GM12878 (cell line): Measurements from ENCODE around the gene POMP. TPM values are rescaled to one million over a fixed set of nuclear protein-coding genes. Genes with fewer than 3 reads are reported as not detected.

Source experiments
- ATAC-seq: fragments of 200-7000 bp; cut with Tn5 transposase; 3 replicates; pipeline ENCODE4 v1.9.1; 2020; ENCODE audit warnings: mild to moderate bottlenecking, moderate library complexity
- BruUV-seq: library from RNA; stranded (reverse); fragments of 400-500 nt; replicated peaks from 2 replicates; lab custom pipeline; 2021; lab: Mats Ljungman, UMichigan
- CTCF ChIA-PET: fragments of 300-600 bp; sonication (Branson Sonifier 250); formaldehyde crosslinking; extraction: SDS; loops from one replicate; lab custom pipeline; 2021; ENCODE audit warnings: inconsistent platforms; lab: Yijun Ruan, JAX
- POLR2A ChIA-PET: fragments of 350-600 bp; formaldehyde crosslinking; extraction: SDS; loops from one replicate; lab custom pipeline; 2021; ENCODE audit warnings: inconsistent platforms; lab: Charles Lee
- RAD21 ChIA-PET: fragments of 300-600 bp; sonication (Branson Sonifier 250); formaldehyde crosslinking; loops from one replicate; lab custom pipeline; 2023; ENCODE audit warnings: antibody characterized with exemption; ENCODE audit not compliant: unreplicated experiment; lab: Charles Lee
- SMC1A ChIA-PET: fragments of 300-600 bp; sonication (Branson Sonifier 250); formaldehyde crosslinking; loops from one replicate; lab custom pipeline; 2023; ENCODE audit not compliant: unreplicated experiment, uncharacterized antibody; lab: Charles Lee
- DNase-seq: peaks from one replicate; pipeline ENCODE4 v3.0.0-alpha.2; 2011; ENCODE audit warnings: low read depth, low spot score
- FAIRE-seq: peaks from 3 replicates; lab custom pipeline; 2011; peaks lifted over from hg19 to GRCh38; lab: Jason Lieb, UNC
- H2AFZ ChIP-seq: 2 replicates; pipeline ENCODE4 v1.6.0; 2011; ENCODE audit warnings: low read depth, low read length, control low read depth; ENCODE audit not compliant: control insufficient read depth
- H3K27ac ChIP-seq: 2 replicates; pipeline ENCODE4 v1.5.1; 2011; ENCODE audit warnings: control low read depth; ENCODE audit not compliant: control insufficient read depth, insufficient read depth
- H3K27me3 ChIP-seq, 2 experiments: replicated peaks in 1 of 2; 2 replicates each; pipeline versions ENCODE4 v1.6.0 to v1.6.1; 2011; ENCODE audit warnings: low read length in 1 of 2; ENCODE audit not compliant: control insufficient read depth in 2 of 2, insufficient read depth in 2 of 2
- H3K36me3 ChIP-seq, 2 experiments: 2 replicates each; pipeline ENCODE4 v1.5.1; 2011; ENCODE audit warnings: low read length in 1 of 2; ENCODE audit not compliant: control insufficient read depth in 2 of 2, insufficient read depth in 2 of 2
- H3K4me1 ChIP-seq: 2 replicates; pipeline ENCODE4 v1.6.1; 2011; ENCODE audit warnings: mild to moderate bottlenecking, low read length, moderate library complexity, mixed read lengths; ENCODE audit not compliant: control insufficient read depth, insufficient read depth
- H3K4me2 ChIP-seq: 2 replicates; pipeline ENCODE4 v1.6.0; 2011; ENCODE audit warnings: control low read depth; ENCODE audit not compliant: control insufficient read depth, insufficient read depth
- H3K4me3 ChIP-seq: fragments of 200-600 bp; sonication (generic); 2 replicates; pipeline ENCODE4 v1.5.1; 2016
- H3K79me2 ChIP-seq: 2 replicates; pipeline ENCODE4 v1.6.0; 2011; ENCODE audit warnings: low read length; ENCODE audit not compliant: control insufficient read depth, insufficient read depth
- H3K9ac ChIP-seq: 2 replicates; pipeline ENCODE4 v1.8.0; 2011; ENCODE audit warnings: low read length, control low read depth, mixed read lengths; ENCODE audit not compliant: control insufficient read depth, insufficient read depth
- H3K9me3 ChIP-seq: replicated peaks from 3 replicates; pipeline ENCODE4 v1.5.1; 2011; ENCODE audit warnings: mild to moderate bottlenecking, low read length; ENCODE audit not compliant: control insufficient read depth, insufficient read depth
- H4K20me1 ChIP-seq: 2 replicates; pipeline ENCODE4 v1.6.0; 2011; ENCODE audit not compliant: control insufficient read depth, insufficient read depth
- E2F8 ChIP-seq: fragments of 450-650 bp; IDR thresholded peaks from 2 replicates; pipeline ENCODE4 v1.6.1; 2018; ENCODE audit warnings: mild to moderate bottlenecking, low read depth, moderate library complexity; ENCODE audit not compliant: partially characterized antibody
- GABPA ChIP-seq: IDR thresholded peaks from 2 replicates; pipeline ENCODE4 v1.6.1; 2014; ENCODE audit warnings: antibody characterized with exemption, low read depth, mild to moderate bottlenecking, inconsistent platforms
- KLF5 ChIP-seq: fragments of 450-650 bp; IDR thresholded peaks from 2 replicates; pipeline ENCODE4 v1.6.1; 2014; ENCODE audit warnings: mild to moderate bottlenecking; ENCODE audit not compliant: partially characterized antibody
- NFYA ChIP-seq: IDR thresholded peaks from 2 replicates; pipeline ENCODE4 v1.6.1; 2011; ENCODE audit warnings: low read depth, mild to moderate bottlenecking, low read length, improper control_type of control experiment, borderline replicate concordance
- POLR2AphosphoS2 ChIP-seq: IDR thresholded peaks from 2 replicates; pipeline ENCODE4 v1.6.1; 2011; ENCODE audit warnings: low read depth, mild to moderate bottlenecking, low read length, improper control_type of control experiment, moderate library complexity
- RAD21 ChIP-seq: IDR thresholded peaks from 2 replicates; pipeline ENCODE4 v1.6.1; 2011; ENCODE audit warnings: mild to moderate bottlenecking, low read depth, low read length, moderate library complexity; ENCODE audit not compliant: insufficient read depth
- SP1 ChIP-seq: IDR thresholded peaks from one replicate; pipeline ENCODE4 v1.6.1; 2011; ENCODE audit warnings: low read depth, low read length
- SREBF2 ChIP-seq: IDR thresholded peaks from 2 replicates; pipeline ENCODE4 v1.6.1; 2012; ENCODE audit warnings: mild to moderate bottlenecking, low read length
- ZNF384 ChIP-seq: IDR thresholded peaks from 2 replicates; pipeline ENCODE4 v1.6.1; 2012; ENCODE audit warnings: low read depth, mild to moderate bottlenecking, low read length, improper control_type of control experiment, borderline replicate concordance
- ZNF592 ChIP-seq: fragments of 450-650 bp; IDR thresholded peaks from 2 replicates; pipeline ENCODE4 v1.6.1; 2017; ENCODE audit warnings: mild to moderate bottlenecking, moderate library complexity
- WGBS: methylation state at CpG from one replicate; pipeline ENCODE4 v1.1.6; 2016; ENCODE audit warnings: low lambda C conversion rate; ENCODE audit not compliant: insufficient replicate concordance, insufficient coverage; ENCODE audit errors: missing lambda C conversion rate; 5-methylcytosine and 5-hydroxymethylcytosine counted together
- in situ Hi-C: fragments of 300-500 bp; cut with MboI; formaldehyde crosslinking; loops from 9 replicates; pipeline ENCODE4 v1.14.3; 2018; ENCODE audit warnings: mixed read lengths
- intact Hi-C: fragments of 100-400 bp; cut with micrococcal nuclease; formaldehyde crosslinking; loops from one replicate; pipeline ENCODE4 v1.14.2; 2022; ENCODE audit not compliant: unreplicated experiment
- polyA plus RNA-seq, 11 experiments: library from polyadenylated mRNA; depleted of rRNA in 4 of 11; unstranded in 6 of 11; stranded (reverse) in 5 of 11; fragments of >200 nt; fragmentation: Nextera tagmentation in 4 of 11; fragmentation: Illumina TruSeq in 1 of 11; extraction: Ambion mirVana in 4 of 11; extraction: Trizol in 1 of 11; gene quantifications; 1 replicate in 1 of 11; 2 replicates in 10 of 11; pipeline versions ENCODE4 v1.2.1 to v1.2.3, GENCODE V29; 2011 to 2016; ENCODE audit warnings: inconsistent platforms in 2 of 11, missing spikeins in 2 of 11, low read depth in 1 of 11
- total RNA-seq, 4 experiments: library from RNA; depleted of rRNA in 3 of 4; stranded (reverse); fragments of >200 nt in 3 of 4; fragmentation: Illumina TruSeq in 1 of 4; extraction: Trizol in 1 of 4; gene quantifications; 2 replicates each; pipeline versions ENCODE4 v1.2.1 to v1.2.3, GENCODE V29; 2013 to 2021
- TF ChIP-seq, protein P1 (sequence below): fragments of 450-650 bp; formaldehyde crosslinking; IDR thresholded peaks from 2 replicates; pipeline ENCODE4 v1.5.0; 2022; ENCODE audit warnings: mild to moderate bottlenecking, missing genetic modification characterization

The POMP gene
- total and polyA plus RNA-seq, 10 of the 15 experiments (the other 5 are each of a cell fraction or from before 2014, with no cell fraction given), result 90.4 to 668 (median 144) TPM

DNA sequence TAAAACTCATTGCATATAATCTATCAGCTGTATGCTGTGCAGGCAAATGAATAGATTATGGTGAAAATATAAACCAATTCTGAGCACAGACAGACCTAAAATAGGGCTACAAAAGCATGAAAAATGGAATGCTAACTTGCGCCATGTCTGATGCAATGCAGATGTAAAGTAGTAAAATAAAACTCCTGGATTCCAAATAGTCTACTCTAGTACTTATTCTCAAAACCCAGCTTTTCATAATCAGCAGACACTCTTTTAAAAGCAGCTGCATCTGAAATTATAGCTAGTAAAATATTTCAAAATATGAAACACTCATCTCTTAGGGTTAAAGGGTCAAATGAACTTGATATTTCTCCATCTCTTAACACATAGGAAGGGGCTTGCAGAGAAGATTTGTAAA, 4.7 kb upstream of the POMP start (continued):
- TF ChIP-seq ZNF592 (no peak), SP1 (no peak), NFYA (no peak)

- ChIA-PET RAD21 (interaction anchor here (0.7 to 8.1 kb wide), 12 partner anchors 11 to 340 kb away, joined by 3 to 196 read pairs (median 3); no protein-coding TSS in a partner anchor), POLR2A (interaction anchor here (1.2 to 5.7 kb wide), 3 partner anchors 12 to 116 kb away, joined by 3 to 84 read pairs (median 11); no protein-coding TSS in a partner anchor), CTCF (interaction anchor here (1.1 to 8.1 kb wide), 6 partner anchors 8 to 331 kb away, joined by 3 to 139 read pairs (median 4); no protein-coding TSS in a partner anchor), SMC1A (interaction anchor here (0.6 to 11.4 kb wide), 12 partner anchors 8 to 331 kb away, joined by 3 to 270 read pairs (median 4); no protein-coding TSS in a partner anchor)
- no TSS peak for BruUV-seq
- intact Hi-C loops, result loop anchor here (5.0 to 10.0 kb wide), 3 partner anchors 333 to 601 kb away; partner anchors contain the start of gene PAN3
- no peaks in the 10 kb centered on the region for H3K9me3 ChIP-seq
- no peaks in the 10 kb centered on the region; the same call in 1 of the 2 replicates for H4K20me1 ChIP-seq
- in situ Hi-C loops, result no loop called here
- H3K27me3 ChIP-seq, result no peaks in the 10 kb centered on the region
- DNase-seq, result no peak
- WGBS, result 77% methylated on average over 3 of the region's 3 CpGs
- H3K4me3 ChIP-seq, result no peak overlapping the region; the same call in 1 of the 2 replicates
- H3K4me1 ChIP-seq, result no peaks in the 10 kb centered on the region
- peak overlapping the region; percentile 7; the same call in 1 of the 2 replicates for H3K4me2 ChIP-seq
- no peak overlapping the region for H3K9ac ChIP-seq
- no peak for ATAC-seq
- peaks cover 0 to under 1% of the 10 kb centered on the region in 2 experiments; a peak in 2 of 4 replicates for H3K36me3 ChIP-seq
- H3K79me2 ChIP-seq, result peaks cover 61% of the 10 kb centered on the region
- H2AFZ ChIP-seq, result no peak overlapping the region
- H3K27ac ChIP-seq, result no peak overlapping the region
- no peak for FAIRE-seq
- TF ChIP-seq KLF5, result no peak
- no peak for TF ChIP-seq ZNF384
- TF ChIP-seq, protein P1, sequence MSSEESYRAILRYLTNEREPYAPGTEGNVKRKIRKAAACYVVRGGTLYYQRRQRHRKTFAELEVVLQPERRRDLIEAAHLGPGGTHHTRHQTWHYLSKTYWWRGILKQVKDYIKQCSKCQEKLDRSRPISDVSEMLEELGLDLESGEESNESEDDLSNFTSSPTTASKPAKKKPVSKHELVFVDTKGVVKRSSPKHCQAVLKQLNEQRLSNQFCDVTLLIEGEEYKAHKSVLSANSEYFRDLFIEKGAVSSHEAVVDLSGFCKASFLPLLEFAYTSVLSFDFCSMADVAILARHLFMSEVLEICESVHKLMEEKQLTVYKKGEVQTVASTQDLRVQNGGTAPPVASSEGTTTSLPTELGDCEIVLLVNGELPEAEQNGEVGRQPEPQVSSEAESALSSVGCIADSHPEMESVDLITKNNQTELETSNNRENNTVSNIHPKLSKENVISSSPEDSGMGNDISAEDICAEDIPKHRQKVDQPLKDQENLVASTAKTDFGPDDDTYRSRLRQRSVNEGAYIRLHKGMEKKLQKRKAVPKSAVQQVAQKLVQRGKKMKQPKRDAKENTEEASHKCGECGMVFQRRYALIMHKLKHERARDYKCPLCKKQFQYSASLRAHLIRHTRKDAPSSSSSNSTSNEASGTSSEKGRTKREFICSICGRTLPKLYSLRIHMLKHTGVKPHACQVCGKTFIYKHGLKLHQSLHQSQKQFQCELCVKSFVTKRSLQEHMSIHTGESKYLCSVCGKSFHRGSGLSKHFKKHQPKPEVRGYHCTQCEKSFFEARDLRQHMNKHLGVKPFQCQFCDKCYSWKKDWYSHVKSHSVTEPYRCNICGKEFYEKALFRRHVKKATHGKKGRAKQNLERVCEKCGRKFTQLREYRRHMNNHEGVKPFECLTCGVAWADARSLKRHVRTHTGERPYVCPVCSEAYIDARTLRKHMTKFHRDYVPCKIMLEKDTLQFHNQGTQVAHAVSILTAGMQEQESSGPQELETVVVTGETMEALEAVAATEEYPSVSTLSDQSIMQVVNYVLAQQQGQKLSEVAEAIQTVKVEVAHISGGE, result no peak
- TF ChIP-seq GABPA, result no peak
- TF ChIP-seq RAD21, result no peak
- no peak for TF ChIP-seq SREBF2
- no peak for TF ChIP-seq E2F8
- no peak for TF ChIP-seq POLR2AphosphoS2
Observed at GRCh38 chr13:28655561-28655960, 3.4 kb upstream of the POMP start.
